PC-3 (cell line): ENCODE measurements around the gene APBA2.

ENCODE experiments used
- CTCF ChIP-seq: fragments of 300-600 bp; sonication (generic); conservative IDR thresholded peaks from 2 replicates; pipeline ENCODE4 v1.5.1; 2017; ENCODE audit warnings: antibody characterized with exemption, low read depth, mild to moderate bottlenecking, low read length
- EZH2 ChIP-seq: fragments of 300-600 bp; sonication (generic); IDR thresholded peaks from one replicate; pipeline ENCODE4 v1.6.1; 2017; ENCODE audit warnings: antibody characterized with exemption, mild to moderate bottlenecking, low read length; ENCODE audit not compliant: unreplicated experiment
- EZH2phosphoT487 ChIP-seq: fragments of 300-600 bp; sonication (generic); IDR thresholded peaks from 2 replicates; pipeline ENCODE4 v1.6.1; 2018; ENCODE audit warnings: mild to moderate bottlenecking, antibody characterized with exemption, low read length, borderline replicate concordance

GRCh38 chr15:29012097-29012496 is 126.3 kb downstream of the APBA2 start:
- TF ChIP-seq CTCF (no peak), EZH2 (no peak), EZH2phosphoT487 (no peak)
